ENCODE measurements around the gene CACNG7. TPM values are rescaled to one million over a fixed set of nuclear protein-coding genes. Genes with fewer than 3 reads are reported as not detected.

The CACNG7 gene
- polyA plus RNA-seq, 1 donor from 2014 or later = 27.8 TPM

DNA sequence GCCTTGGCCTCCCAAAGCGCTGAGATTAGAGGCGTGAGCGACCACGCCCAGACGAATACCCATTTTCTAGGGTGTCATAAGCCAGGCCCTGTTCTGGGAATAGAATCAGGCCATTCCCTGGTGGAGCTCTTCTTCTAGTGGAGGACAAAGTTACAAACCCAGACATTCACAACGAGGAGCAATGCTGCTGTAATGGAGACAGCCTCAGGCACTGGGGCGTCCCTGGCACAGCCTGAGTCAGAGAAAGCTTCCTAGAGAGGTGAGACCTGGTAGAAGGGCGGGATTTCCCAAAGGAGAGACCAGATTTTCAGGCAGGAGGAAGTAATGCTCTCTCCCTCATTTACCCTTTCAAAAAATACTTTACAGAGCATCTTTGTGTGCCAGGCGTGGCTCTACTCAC, 14.4 kb upstream of the CACNG7 start:
- no peaks in the 10 kb centered on the region for H3F3A ChIP-seq (ENCODE audit: insufficient read depth, low read length, poor library complexity, severe bottlenecking)
- no peak overlapping the region for H3K4me3 ChIP-seq (ENCODE audit: low read length)
- H3K27ac ChIP-seq (ENCODE audit: low read length) = no peak overlapping the region
- H2AFZ ChIP-seq (ENCODE audit: low read depth, low read length) = no peak overlapping the region
- no peak for TF ChIP-seq RAD21 (conservative IDR thresholded peaks at IDR 0.05)
- TF ChIP-seq REST (IDR thresholded peaks at IDR 0.05; ENCODE audit: borderline replicate concordance) = no peak
- no peak for TF ChIP-seq MXI1 (conservative IDR thresholded peaks at IDR 0.05; ENCODE audit: poor library complexity, severe bottlenecking)
- no peak for TF ChIP-seq EP300 (conservative IDR thresholded peaks at IDR 0.05; ENCODE audit: poor library complexity, severe bottlenecking)
- no peak for TF ChIP-seq SMC3 (conservative IDR thresholded peaks at IDR 0.05; ENCODE audit: poor library complexity)
- TF ChIP-seq, protein P1, sequence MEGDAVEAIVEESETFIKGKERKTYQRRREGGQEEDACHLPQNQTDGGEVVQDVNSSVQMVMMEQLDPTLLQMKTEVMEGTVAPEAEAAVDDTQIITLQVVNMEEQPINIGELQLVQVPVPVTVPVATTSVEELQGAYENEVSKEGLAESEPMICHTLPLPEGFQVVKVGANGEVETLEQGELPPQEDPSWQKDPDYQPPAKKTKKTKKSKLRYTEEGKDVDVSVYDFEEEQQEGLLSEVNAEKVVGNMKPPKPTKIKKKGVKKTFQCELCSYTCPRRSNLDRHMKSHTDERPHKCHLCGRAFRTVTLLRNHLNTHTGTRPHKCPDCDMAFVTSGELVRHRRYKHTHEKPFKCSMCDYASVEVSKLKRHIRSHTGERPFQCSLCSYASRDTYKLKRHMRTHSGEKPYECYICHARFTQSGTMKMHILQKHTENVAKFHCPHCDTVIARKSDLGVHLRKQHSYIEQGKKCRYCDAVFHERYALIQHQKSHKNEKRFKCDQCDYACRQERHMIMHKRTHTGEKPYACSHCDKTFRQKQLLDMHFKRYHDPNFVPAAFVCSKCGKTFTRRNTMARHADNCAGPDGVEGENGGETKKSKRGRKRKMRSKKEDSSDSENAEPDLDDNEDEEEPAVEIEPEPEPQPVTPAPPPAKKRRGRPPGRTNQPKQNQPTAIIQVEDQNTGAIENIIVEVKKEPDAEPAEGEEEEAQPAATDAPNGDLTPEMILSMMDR (IDR thresholded peaks at IDR 0.05; ENCODE audit: poor library complexity, severe bottlenecking) = no peak
- TF ChIP-seq EZH2 (IDR thresholded peaks at IDR 0.05; ENCODE audit: borderline replicate concordance, insufficient read depth, low read length, poor library complexity, severe bottlenecking) = no peak
- no peak for TF ChIP-seq TAF1 (IDR thresholded peaks at IDR 0.05; ENCODE audit: low read depth)
- TF ChIP-seq POLR2AphosphoS5 (IDR thresholded peaks at IDR 0.05) = no peak
- no peaks in the 10 kb centered on the region for H3K36me3 ChIP-seq (ENCODE audit: insufficient read depth, low read length)
- H3K9me2 ChIP-seq (ENCODE audit: insufficient read depth, low read length) = no peaks in the 10 kb centered on the region
- H3K79me2 ChIP-seq (replicated peaks; ENCODE audit: insufficient read depth, low read length) = no peaks in the 10 kb centered on the region
- no peak overlapping the region for H3K4me2 ChIP-seq (ENCODE audit: low read length)
- H3K27me3 ChIP-seq (ENCODE audit: insufficient read depth, low read depth, low read length) = no peaks in the 10 kb centered on the region
- H3K9me3 ChIP-seq (ENCODE audit: low read length) = no peaks in the 10 kb centered on the region
- H4K20me1 ChIP-seq (ENCODE audit: insufficient read depth) = no peaks in the 10 kb centered on the region
- H3K9ac ChIP-seq (ENCODE audit: low read length) = no peak overlapping the region

- Histone ChIP-seq H3K9me3 (ENCODE audit: low read length) (no peaks in the 10 kb centered on the region), H3K9me2 (ENCODE audit: insufficient read depth, low read length) (no peaks in the 10 kb centered on the region), H3K79me2 (replicated peaks; ENCODE audit: insufficient read depth, low read length) (no peaks in the 10 kb centered on the region), H3K36me3 (ENCODE audit: insufficient read depth, low read length) (no peaks in the 10 kb centered on the region), H3K27me3 (ENCODE audit: insufficient read depth, low read depth, low read length) (no peaks in the 10 kb centered on the region), H3K27ac (ENCODE audit: low read length) (no peak overlapping the region), H3K4me3 (ENCODE audit: low read length) (no peak overlapping the region), H3F3A (ENCODE audit: insufficient read depth, low read length, poor library complexity, severe bottlenecking) (no peaks in the 10 kb centered on the region), H3K4me2 (ENCODE audit: low read length) (no peak overlapping the region), H4K20me1 (ENCODE audit: insufficient read depth) (no peaks in the 10 kb centered on the region), H2AFZ (ENCODE audit: low read depth, low read length) (no peak overlapping the region), H3K9ac (ENCODE audit: low read length) (no peak overlapping the region)
- TF ChIP-seq REST (IDR thresholded peaks at IDR 0.05; ENCODE audit: borderline replicate concordance) = no peak
- TF ChIP-seq MXI1 (conservative IDR thresholded peaks at IDR 0.05; ENCODE audit: poor library complexity, severe bottlenecking) = no peak
- TF ChIP-seq RAD21 (conservative IDR thresholded peaks at IDR 0.05) = no peak
- no peak for TF ChIP-seq EP300 (conservative IDR thresholded peaks at IDR 0.05; ENCODE audit: poor library complexity, severe bottlenecking)
- TF ChIP-seq, protein P1 (IDR thresholded peaks at IDR 0.05; ENCODE audit: poor library complexity, severe bottlenecking) = no peak
- TF ChIP-seq SMC3 (conservative IDR thresholded peaks at IDR 0.05; ENCODE audit: poor library complexity) = no peak
- TF ChIP-seq POLR2AphosphoS5 (IDR thresholded peaks at IDR 0.05) = no peak
- no peak for TF ChIP-seq EZH2 (IDR thresholded peaks at IDR 0.05; ENCODE audit: borderline replicate concordance, insufficient read depth, low read length, poor library complexity, severe bottlenecking)
Observed at GRCh38 chr19:53896682-53897081, 12.4 kb upstream of the CACNG7 start.
